ENCODE data around the gene CD101.
A peak's percentile ranks its signal among the peaks of the same experiment; 100 is the strongest.

The CD101 gene

DNA sequence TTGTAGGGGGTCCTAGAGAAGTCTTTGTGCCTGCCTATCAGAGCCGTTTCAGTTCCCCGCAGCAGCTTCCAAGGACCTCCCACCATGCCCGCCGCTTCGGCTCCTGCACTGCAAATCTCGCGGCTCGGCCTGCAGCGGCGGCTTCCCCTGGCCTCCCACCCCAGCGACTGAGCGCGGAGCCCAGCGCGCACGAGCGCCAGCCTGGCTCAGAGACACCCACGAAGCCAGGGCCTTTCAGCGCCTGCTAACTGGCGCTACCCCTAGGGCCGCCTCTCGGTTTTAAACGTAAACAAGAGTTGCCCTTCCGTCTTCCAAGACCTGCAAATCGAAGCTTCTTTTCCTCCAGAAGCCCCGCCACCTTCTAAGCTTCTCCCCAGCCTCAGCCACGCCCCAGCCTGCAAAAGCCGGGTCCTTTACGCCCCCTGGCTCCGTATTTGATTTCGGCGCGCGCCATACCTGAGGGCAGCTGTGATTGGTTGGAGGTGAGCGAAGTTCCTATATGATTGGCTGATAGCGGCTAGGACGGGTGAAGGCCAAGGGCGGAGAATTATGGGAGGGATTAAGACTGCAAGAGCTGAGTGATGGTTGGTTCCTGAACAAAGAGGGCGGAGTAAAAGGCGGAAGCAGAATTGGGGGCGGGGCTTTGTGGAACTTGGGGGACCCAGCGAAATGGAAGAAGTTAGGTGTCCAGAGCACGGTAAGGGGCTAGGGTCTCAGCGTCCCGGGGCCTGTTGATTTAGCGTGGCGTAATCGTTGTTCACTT is 58.3 kb downstream of the CD101 start, which contains the start of gene TTF2:
TSS of gene TTF2 (plus strand) at position 649 of the 763 bp plus-strand sequence. CDS start at position 670, 21 bp downstream.
- peak; percentile 96 for FAIRE-seq

DNA sequence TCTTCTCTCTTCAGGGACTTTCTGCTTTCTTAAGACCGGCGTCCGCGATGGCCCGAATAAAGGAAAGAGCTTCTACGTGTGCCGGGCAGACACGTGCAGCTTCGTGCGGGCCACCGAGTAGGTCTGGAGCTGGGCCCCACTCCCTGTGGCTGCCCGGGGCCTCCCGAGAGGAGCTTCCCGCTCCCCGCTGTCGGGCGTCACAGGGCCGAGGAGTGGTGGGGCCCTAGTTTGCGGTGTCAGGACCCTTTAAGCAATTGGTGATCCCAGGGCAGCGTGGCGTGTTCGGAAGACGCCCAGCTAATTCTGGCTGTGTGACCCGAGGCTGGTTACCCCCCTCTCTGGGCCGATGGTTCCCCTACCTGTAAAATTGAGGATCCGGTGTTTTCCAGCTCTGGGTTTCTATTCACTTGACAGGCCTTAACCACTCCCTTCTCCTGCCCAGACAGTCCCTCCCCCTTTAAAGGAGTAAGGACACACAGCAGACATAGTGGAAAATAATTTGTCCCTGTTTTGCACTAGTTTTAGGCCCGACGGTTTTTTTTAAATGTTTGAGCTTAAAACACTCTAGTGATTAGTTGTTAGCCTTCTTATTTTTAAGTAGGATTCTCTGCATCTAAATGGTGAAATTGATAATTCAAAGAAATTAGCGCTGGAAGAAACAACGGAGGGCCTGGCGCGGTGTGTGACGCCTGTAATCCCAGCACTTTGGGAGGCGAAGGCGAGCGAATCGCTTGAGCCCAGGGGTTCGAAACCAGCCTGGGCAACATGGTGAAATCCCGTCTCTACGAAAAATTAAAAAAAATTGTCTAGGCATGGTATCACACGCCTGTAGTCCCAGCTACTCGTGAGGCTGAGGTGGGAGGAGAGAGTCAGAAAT is 59.1 kb downstream of the CD101 start:
- no peak for FAIRE-seq

DNA sequence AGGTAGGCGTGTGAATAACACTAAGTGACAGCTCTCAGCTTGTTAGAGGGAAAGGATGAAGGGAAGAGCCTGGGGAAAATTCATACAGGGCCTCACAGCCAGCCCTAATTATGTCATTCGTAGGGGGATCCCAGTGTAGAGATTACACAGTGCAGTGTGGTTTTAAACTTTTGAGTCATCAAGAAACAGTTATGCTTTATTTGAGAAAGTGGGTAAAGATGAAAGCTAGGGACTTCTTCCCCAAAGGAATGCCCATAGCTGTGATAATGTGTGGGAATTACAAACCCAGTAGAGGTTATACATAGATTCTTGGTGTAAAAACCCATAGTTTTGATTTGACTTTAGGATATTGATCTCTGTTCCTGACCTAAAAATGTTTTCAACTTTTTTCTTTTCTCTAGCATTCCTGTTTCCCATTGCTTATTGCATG is 60.4 kb downstream of the CD101 start:
- FAIRE-seq, result no peak

DNA sequence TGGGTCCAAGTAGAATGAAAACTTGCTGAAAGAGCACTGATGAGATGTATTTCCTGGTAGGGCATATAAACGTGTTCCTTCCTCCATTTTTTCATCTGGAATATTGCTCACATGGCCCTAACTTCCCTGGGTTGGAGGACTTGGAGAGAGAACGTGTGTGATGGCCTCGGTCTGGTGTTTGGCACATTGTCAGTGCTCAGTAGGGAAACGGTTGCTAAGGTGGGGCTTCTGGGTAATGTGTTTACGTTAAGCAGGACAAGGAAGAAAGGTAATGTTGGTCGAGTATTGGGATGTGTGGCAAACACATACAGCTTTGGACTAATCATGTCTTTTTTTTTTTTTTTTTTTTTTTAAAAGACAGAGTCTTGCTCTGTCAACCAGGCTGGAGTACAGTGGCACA is 64.8 kb downstream of the CD101 start:
- FAIRE-seq, result no peak

DNA sequence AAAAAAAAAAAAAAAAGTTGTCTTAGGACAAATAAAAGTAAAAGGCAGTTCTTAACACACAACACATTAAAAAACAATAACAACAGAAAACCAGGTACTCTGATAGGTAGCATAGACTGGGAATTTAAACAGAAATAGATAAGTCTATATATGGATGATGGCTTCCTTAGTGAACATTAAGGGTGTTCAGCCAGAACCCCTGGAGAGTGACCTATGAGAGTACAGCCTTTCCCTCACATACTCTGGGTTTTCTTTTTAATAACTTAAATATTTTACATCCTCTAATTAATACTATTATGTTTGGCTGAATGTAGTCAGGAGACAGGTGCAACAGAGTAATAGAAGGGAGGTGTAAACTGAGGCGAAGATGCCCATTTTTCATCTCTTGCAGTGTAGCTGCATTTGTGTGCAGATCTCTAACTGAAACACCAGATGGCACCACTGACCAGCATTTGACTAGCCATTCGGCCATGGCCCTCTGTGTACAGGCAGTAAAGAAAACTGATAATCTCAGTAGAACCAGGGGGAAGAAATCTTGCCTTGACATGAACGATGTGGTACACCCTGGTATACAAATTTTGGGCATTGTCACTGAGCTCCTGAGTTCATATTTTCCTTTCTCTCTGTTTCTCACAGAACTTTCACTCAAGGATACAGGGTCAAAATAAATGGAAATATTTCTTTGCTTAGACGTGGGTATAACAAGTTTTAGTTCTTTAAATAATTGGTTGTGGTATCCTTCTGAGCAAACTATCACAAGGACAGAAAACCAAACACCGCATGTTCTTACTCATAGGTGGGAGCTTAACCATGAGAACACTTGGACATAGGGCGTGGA is 66.2 kb downstream of the CD101 start:
- no peak for FAIRE-seq

DNA sequence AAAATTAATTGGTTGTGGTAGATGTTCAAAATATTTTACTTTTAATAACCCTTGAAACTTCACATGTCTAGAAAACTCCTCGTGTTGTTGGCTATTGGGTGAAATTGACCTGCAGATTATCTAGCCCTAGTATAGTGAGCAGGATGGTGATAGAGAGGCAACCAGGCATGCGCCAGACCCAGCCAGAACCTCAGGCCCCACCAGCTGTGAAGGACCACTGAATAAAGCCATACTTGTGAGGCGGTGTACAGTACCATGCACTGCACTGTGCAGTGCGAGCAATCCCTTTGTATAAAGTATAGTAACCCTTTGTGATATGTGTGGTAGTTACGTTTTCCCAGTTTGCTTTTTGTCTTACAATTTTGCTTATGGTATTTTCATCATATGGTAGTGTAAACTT is 67.0 kb downstream of the CD101 start:
- no peak for FAIRE-seq

DNA sequence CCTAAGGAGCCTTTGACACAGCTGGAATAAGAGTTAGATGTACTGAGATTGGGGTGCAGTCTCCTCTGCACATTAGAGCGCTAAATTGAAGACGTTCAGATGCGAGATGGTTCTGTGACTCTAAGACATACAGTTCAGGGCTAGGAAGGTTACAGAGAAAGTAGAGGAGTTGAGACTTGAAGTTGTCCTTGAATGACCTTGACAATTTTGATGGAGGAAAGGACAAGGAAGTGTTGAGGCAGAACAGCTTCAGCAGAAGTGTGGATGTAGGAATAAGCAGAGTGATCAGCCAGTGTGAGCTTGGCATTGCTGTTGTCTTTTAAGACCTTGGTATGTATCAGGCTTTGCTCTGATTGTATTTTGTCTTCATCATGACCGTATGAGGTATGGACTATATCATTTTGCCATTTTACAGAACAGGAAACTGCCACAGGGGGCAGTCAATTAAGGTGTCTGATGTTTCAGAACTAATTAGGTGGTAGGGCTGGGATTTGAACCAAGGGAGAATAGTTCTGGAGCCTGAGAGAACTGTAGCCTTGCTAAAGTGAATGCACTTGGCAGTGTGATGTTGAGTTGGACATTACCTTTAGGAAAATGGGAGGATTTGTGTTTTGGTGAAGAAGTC is 67.8 kb downstream of the CD101 start:
- no peak for FAIRE-seq

DNA sequence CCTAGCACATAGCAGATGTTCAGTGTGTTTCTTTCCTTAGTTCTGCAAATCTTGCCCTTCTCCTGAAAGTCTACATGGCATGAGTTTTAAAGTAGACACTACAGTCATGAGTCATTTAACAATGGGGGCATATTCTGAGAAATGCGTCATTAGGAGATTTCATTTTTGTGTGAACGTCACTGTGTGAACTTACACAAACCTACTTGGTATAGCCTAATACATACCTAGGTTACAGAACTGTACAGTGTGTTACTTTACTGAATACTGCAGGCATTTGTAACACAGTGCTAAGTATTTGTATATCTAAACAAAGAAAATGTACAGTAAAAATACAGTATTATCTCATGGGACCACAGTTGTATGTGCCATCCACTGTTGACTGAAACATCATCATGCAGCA is 68.6 kb downstream of the CD101 start:
- no peak for FAIRE-seq

DNA sequence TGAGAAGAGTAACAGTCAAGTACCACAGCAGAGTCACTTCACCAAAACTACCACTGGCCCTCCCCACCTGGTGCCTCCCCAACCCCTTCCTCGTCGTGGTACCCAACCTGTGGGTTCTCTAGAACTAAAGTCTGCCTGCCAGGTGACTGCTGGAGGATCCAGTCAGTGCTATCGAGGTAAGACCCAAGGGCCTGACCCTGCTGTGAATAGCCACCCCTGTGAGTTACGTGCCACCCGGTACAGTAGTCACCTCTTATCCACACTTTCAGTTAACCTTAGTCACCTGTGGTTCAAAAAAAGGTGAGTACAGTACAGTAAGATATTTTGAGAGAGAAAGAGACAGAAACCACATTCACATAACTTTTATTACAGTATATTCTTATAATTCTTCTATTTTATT is 75.1 kb downstream of the CD101 start:
- FAIRE-seq, result no peak

DNA sequence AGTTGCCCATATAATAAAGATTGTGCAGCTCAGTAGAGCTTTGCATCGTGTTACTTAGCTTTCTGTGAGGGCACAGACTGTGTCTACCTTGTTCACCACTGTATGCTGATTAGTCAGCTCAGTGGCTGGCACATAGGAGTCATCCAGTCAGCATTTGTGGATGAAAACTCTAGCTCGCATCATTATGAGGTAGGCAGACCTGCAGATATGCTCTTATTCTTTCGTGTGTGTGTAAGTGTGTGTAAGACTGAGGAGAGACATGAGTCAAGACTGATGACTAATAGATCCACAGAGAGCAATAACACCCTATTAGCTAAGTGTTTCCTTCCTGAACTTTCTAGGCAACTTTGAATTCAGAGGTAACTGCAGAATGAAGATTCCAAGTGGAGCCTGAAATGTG is 75.7 kb downstream of the CD101 start:
- FAIRE-seq, result no peak

DNA sequence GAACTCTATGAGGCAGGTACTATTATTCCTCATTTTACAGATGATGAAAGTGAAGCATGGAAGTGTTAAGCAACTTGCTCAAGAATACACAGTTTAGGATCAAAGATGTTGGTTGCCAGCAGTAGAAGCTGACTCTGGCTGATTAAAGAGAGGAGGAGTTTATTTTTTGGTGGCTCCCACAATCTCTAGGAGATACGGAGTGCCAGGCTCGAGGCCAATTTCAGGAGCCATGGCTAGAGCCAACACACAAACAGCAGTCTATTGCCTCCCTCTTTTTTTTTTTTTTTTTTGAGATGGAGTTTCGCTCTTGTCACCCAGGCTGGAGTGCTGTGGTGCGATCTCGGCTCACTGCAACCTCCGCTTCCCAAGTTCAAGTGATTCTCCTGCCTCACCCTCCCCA is 78.2 kb downstream of the CD101 start:
- FAIRE-seq, result no peak

DNA sequence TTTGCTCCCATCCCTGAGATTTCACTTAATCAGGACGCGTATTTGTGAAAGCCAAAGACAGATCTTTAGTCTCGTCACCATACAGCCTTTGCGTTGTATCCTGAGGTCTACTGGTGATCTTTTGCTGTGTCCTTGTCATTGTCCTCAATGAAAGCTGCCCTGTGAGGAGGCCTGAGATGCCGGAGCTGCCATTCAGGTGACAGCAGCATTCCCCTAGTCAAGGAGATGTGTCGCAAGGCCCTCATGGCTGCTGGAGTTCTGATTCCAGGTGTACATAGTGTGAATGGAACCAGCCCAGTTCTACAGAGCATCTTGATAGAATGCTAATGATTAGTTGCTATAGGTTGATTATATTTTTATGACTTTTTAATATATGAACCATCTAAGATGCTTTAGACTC is 82.7 kb downstream of the CD101 start:
- FAIRE-seq, result no peak

All from TTC549 (cell line).